ENCODE data around the gene SMO. TPM values are rescaled to one million over a fixed set of nuclear protein-coding genes. Genes with fewer than 3 reads are reported as not detected.

SMO gene
- total RNA-seq, 1 donor from 2014 or later: 37.4 TPM

DNA sequence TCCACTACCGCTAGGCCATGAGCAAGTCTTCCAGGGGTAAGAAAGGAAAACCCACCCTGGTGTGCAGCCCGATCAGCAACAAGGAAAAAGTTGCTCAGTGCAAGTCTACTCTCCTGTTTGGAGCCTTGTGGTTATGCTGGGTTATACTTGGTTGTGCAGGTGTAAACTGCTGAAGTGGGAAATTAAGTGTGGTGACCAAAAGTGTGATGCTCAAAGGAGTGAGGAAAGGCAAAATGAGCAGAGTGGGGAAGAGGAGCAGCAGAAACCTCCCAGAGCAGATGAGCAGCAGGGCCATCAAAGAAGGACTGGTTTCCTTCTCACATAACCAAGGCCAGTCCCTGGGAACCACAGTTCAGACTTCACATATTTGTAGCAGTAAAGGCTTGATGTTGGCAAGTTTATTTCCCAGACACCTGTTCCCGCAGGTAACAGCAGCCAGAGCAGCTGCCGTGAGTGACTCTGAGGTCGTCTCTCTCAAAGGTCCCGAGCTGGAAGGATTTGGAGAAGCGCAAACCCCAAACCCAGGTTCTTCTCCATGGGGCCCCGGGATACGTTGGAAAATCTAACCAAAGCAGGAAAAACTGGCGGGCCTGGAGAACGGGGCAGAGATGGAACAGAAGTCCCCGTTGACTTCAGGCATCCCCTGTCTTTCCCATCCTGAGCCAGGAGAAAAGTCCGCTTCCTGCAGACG, 607 bp upstream of the SMO start:
- TF ChIP-seq, protein P1, sequence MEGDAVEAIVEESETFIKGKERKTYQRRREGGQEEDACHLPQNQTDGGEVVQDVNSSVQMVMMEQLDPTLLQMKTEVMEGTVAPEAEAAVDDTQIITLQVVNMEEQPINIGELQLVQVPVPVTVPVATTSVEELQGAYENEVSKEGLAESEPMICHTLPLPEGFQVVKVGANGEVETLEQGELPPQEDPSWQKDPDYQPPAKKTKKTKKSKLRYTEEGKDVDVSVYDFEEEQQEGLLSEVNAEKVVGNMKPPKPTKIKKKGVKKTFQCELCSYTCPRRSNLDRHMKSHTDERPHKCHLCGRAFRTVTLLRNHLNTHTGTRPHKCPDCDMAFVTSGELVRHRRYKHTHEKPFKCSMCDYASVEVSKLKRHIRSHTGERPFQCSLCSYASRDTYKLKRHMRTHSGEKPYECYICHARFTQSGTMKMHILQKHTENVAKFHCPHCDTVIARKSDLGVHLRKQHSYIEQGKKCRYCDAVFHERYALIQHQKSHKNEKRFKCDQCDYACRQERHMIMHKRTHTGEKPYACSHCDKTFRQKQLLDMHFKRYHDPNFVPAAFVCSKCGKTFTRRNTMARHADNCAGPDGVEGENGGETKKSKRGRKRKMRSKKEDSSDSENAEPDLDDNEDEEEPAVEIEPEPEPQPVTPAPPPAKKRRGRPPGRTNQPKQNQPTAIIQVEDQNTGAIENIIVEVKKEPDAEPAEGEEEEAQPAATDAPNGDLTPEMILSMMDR (IDR thresholded peaks at IDR 0.05): no peak
- peak overlapping the region; percentile 79 for H3K4me3 Mint-ChIP-seq (ENCODE audit: unreplicated experiment)
- H3K27me3 Mint-ChIP-seq (ENCODE audit: low read depth): no peaks in the 10 kb centered on the region
- H3K36me3 Mint-ChIP-seq (ENCODE audit: low read depth): peaks cover 5% of the 10 kb centered on the region
- H3K27ac Mint-ChIP-seq (ENCODE audit: unreplicated experiment): no peak overlapping the region
- peaks cover 22% of the 10 kb centered on the region for H3K4me1 Mint-ChIP-seq (ENCODE audit: low read depth)
- no peaks in the 10 kb centered on the region for H3K9me3 Mint-ChIP-seq (ENCODE audit: low read depth)
- no peak for DNase-seq (ENCODE audit: low spot score)

DNA sequence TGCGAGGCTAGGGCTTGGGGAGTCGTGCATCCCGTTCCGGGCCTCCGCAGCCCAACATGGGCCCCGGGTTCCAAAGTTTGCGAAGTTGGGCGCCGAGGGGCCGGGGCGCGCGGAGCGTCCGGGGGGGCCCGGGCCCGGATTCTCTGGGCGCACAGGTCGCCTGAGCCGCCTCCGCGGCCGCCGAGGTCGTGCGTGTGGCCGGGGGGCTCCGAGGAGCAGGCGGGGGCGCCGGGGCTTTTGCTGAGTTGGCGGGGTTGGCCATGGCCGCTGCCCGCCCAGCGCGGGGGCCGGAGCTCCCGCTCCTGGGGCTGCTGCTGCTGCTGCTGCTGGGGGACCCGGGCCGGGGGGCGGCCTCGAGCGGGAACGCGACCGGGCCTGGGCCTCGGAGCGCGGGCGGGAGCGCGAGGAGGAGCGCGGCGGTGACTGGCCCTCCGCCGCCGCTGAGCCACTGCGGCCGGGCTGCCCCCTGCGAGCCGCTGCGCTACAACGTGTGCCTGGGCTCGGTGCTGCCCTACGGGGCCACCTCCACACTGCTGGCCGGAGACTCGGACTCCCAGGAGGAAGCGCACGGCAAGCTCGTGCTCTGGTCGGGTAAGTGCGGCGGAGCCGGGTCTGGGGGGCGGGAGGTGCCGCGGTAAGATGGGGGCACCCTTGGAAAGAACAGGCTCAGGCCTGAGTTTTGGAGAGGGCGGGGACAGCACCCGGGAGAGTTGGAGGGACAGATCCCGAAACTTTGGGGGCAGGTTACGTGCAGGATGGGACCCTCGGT, 643 bp downstream of the SMO start:
- H3K36me3 Mint-ChIP-seq (ENCODE audit: low read depth): peaks cover 5% of the 10 kb centered on the region
- TF ChIP-seq, protein P1 (IDR thresholded peaks at IDR 0.05): peak; percentile 7
- H3K4me3 Mint-ChIP-seq (ENCODE audit: unreplicated experiment): peak overlapping the region; percentile 93
- H3K27me3 Mint-ChIP-seq (ENCODE audit: low read depth): no peaks in the 10 kb centered on the region
- H3K4me1 Mint-ChIP-seq (ENCODE audit: low read depth): peaks cover 22% of the 10 kb centered on the region
- no peak for DNase-seq (ENCODE audit: low spot score)
- no peaks in the 10 kb centered on the region for H3K9me3 Mint-ChIP-seq (ENCODE audit: low read depth)
- peak overlapping the region; percentile 47 for H3K27ac Mint-ChIP-seq (ENCODE audit: unreplicated experiment)

DNA sequence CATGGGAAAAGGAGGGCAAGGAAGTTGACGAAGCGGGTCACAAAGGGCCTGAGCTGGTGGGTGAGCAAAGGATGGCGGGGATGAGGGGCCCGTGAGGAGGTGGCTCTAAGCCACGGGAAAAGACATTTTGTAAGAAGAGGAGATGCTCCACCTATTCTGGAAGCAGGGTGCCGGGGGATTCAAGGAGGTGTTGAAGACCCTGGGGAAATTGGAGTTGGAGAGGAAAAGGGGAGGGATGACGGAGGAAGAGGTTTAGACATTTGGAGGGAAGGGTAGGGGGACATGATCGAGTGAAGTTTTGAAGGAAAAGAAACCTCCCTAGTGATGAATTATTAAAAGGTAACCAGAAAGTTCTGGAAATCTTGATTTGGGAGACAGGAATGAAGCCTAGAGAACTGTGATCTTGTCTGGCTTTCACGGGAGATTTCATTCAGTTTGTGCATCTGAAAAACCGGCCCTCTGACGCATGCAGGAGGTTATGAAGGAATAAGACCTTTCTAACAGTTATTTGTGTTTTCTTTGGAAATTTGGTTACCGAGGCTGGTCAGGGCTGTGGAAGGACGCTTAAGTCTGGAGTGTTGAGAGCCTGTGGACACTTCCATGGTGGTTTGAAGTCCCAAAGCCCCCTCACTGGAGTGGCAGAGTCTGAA, 1.4 kb downstream of the SMO start:
- Mint-ChIP-seq H3K9me3 (ENCODE audit: low read depth) (no peaks in the 10 kb centered on the region), H3K4me3 (ENCODE audit: unreplicated experiment) (peak overlapping the region; percentile 93), H3K4me1 (ENCODE audit: low read depth) (peaks cover 22% of the 10 kb centered on the region), H3K27ac (ENCODE audit: unreplicated experiment) (peak overlapping the region; percentile 47), H3K27me3 (ENCODE audit: low read depth) (no peaks in the 10 kb centered on the region), H3K36me3 (ENCODE audit: low read depth) (peaks cover 5% of the 10 kb centered on the region)
- TF ChIP-seq, protein P1 (IDR thresholded peaks at IDR 0.05): no peak
- no peak for DNase-seq (ENCODE audit: low spot score)

DNA sequence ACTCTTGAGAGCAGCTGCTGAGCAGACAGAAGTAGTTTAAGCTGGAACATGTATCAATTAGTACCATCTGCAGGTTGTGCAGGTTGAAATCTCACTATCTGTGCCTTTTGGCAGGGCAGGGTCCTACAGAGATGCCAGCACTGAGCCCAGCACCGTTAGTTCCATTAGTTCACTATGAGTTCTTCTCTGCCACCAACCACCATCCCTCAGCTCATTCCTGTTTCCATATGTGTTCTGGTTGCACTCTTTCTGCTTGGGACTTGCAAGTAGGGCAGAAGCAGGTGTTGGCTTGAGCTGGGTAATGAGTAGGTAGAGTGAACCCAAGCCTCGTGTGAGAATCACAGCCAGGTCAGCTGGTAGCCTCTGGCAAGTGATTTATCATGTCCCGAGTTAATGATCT, 2.8 kb downstream of the SMO start:
- Mint-ChIP-seq H3K36me3 (ENCODE audit: low read depth) (peaks cover 5% of the 10 kb centered on the region), H3K27me3 (ENCODE audit: low read depth) (no peaks in the 10 kb centered on the region), H3K9me3 (ENCODE audit: low read depth) (no peaks in the 10 kb centered on the region), H3K4me1 (ENCODE audit: low read depth) (peaks cover 22% of the 10 kb centered on the region), H3K4me3 (ENCODE audit: unreplicated experiment) (no peak overlapping the region), H3K27ac (ENCODE audit: unreplicated experiment) (no peak overlapping the region)
- no peak for DNase-seq (ENCODE audit: low spot score)
- TF ChIP-seq, protein P1 (IDR thresholded peaks at IDR 0.05): no peak

DNA sequence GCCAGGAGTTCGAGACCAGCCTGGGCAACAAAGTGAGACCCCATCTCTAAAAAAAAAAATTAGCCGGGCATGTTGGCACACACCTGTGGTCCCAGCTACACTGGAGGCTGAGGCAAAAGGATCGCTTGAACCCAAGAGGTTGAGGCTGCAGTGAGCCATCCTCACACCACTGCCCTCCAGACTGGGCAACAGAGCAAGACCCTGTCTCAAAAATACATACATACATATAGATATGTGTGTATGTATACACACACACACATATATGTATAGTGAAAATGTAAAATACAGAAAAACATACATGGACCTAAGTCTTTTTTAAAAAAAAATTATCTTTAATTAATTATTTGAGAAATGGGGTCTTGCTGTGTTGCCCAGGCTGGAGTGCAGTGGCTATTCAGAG, 5.5 kb downstream of the SMO start:
- H3K4me1 Mint-ChIP-seq (ENCODE audit: low read depth): peaks cover 22% of the 10 kb centered on the region
- DNase-seq (ENCODE audit: low spot score): no peak
- TF ChIP-seq, protein P1 (IDR thresholded peaks at IDR 0.05): no peak
- H3K27me3 Mint-ChIP-seq (ENCODE audit: low read depth): no peaks in the 10 kb centered on the region
- no peak overlapping the region for H3K27ac Mint-ChIP-seq (ENCODE audit: unreplicated experiment)
- no peak overlapping the region for H3K4me3 Mint-ChIP-seq (ENCODE audit: unreplicated experiment)
- peaks cover 5% of the 10 kb centered on the region for H3K36me3 Mint-ChIP-seq (ENCODE audit: low read depth)
- no peaks in the 10 kb centered on the region for H3K9me3 Mint-ChIP-seq (ENCODE audit: low read depth)
